WTC11 (cell line): ENCODE results near the gene TSPAN9. TPM values are rescaled to one million over a fixed set of nuclear protein-coding genes. Genes with fewer than 3 reads are reported as not detected.

Experiments
- ATAC-seq: fragments of 200-7000 bp; cut with Tn5 transposase; 2 replicates; pipeline ENCODE4 v1.10.0; 2021; ENCODE audit warnings: mild to moderate bottlenecking, moderate library complexity
- CTCF ChIA-PET: fragments of 300-600 bp; sonication (Branson Sonifier 250); formaldehyde crosslinking; loops from one replicate; lab custom pipeline; 2021; ENCODE audit warnings: antibody characterized with exemption; lab: Charles Lee
- POLR2A ChIA-PET: fragments of 350-600 bp; sonication (Branson Sonifier 250); formaldehyde crosslinking; loops from one replicate; lab custom pipeline; 2021; ENCODE audit warnings: antibody characterized with exemption; lab: Charles Lee
- DNase-seq: peaks from one replicate; pipeline ENCODE4 v3.0.0; 2021; ENCODE audit warnings: low spot score
- H3K27ac Mint-ChIP-seq: 2 replicates; pipeline ENCODE4 v1.8.0; 2021; ENCODE audit warnings: mixed read lengths
- H3K27me3 Mint-ChIP-seq: 2 replicates; pipeline ENCODE4 v1.8.0; 2021; ENCODE audit warnings: low read depth, mild to moderate bottlenecking, moderate library complexity, mixed read lengths
- H3K36me3 Mint-ChIP-seq: 2 replicates; pipeline ENCODE4 v1.8.0; 2021; ENCODE audit warnings: mixed read lengths
- H3K4me1 Mint-ChIP-seq: 2 replicates; pipeline ENCODE4 v1.8.0; 2022; ENCODE audit warnings: mixed read lengths
- H3K4me3 Mint-ChIP-seq: 2 replicates; pipeline ENCODE4 v1.8.0; 2021; ENCODE audit warnings: mild to moderate bottlenecking, moderate library complexity, mixed read lengths
- H3K9me3 Mint-ChIP-seq: 2 replicates; pipeline ENCODE4 v1.8.0; 2021; ENCODE audit warnings: mixed read lengths
- AFF4 ChIP-seq: sonication (generic); formaldehyde crosslinking; IDR thresholded peaks from 2 replicates; pipeline ENCODE4 v1.8.1; 2023; ENCODE audit warnings: mild to moderate bottlenecking, missing genetic modification reagents, borderline replicate concordance
- CBFB ChIP-seq: sonication (generic); formaldehyde crosslinking; IDR thresholded peaks from 2 replicates; pipeline ENCODE4 v1.8.1; 2022; ENCODE audit warnings: mild to moderate bottlenecking, low read depth, missing genetic modification reagents
- CREM ChIP-seq: sonication (generic); formaldehyde crosslinking; IDR thresholded peaks from 2 replicates; pipeline ENCODE4 v1.8.1; 2022; ENCODE audit warnings: mild to moderate bottlenecking, missing genetic modification reagents, moderate library complexity
- ESRRA ChIP-seq: sonication (generic); formaldehyde crosslinking; IDR thresholded peaks from 2 replicates; pipeline ENCODE4 v1.8.1; 2022; ENCODE audit warnings: mild to moderate bottlenecking, missing genetic modification reagents, borderline replicate concordance
- FOXJ3 ChIP-seq: sonication (generic); formaldehyde crosslinking; IDR thresholded peaks from 2 replicates; pipeline ENCODE4 v1.9.0; 2021; ENCODE audit warnings: missing genetic modification reagents, mild to moderate bottlenecking, borderline replicate concordance
- HMGA2 ChIP-seq: fragments of 250-450 bp; sonication (Bioruptor Pico); IDR thresholded peaks from 2 replicates; pipeline ENCODE4 v1.4.0; 2021; ENCODE audit warnings: mild to moderate bottlenecking, moderate library complexity
- IRF1 ChIP-seq: sonication (generic); formaldehyde crosslinking; IDR thresholded peaks from 2 replicates; pipeline ENCODE4 v1.8.0; 2023; ENCODE audit warnings: missing genetic modification reagents
- NFYB ChIP-seq: sonication (generic); formaldehyde crosslinking; conservative IDR thresholded peaks from 2 replicates; pipeline ENCODE4 v1.8.0; 2022; ENCODE audit warnings: low read depth, missing genetic modification reagents
- NR3C1 ChIP-seq: sonication (generic); formaldehyde crosslinking; conservative IDR thresholded peaks from 2 replicates; pipeline ENCODE4 v1.8.1; 2023; ENCODE audit warnings: low read depth, mild to moderate bottlenecking, missing genetic modification reagents
- SMAD3 ChIP-seq: sonication (generic); formaldehyde crosslinking; IDR thresholded peaks from 2 replicates; pipeline ENCODE4 v1.8.0; 2022; ENCODE audit warnings: missing genetic modification reagents, mild to moderate bottlenecking, borderline replicate concordance
- TCF7 ChIP-seq: sonication (generic); formaldehyde crosslinking; IDR thresholded peaks from 2 replicates; pipeline ENCODE4 v1.8.0; 2022; ENCODE audit warnings: mild to moderate bottlenecking, low read depth, missing genetic modification reagents, moderate library complexity
- TEAD1 ChIP-seq: sonication (generic); formaldehyde crosslinking; IDR thresholded peaks from 2 replicates; pipeline ENCODE4 v1.8.0; 2022; ENCODE audit warnings: mild to moderate bottlenecking, missing genetic modification reagents
- TEAD4 ChIP-seq: sonication (generic); formaldehyde crosslinking; IDR thresholded peaks from 2 replicates; pipeline ENCODE4 v1.8.0; 2022; ENCODE audit warnings: mild to moderate bottlenecking, missing genetic modification reagents
- USF1 ChIP-seq: sonication (generic); formaldehyde crosslinking; IDR thresholded peaks from 2 replicates; pipeline ENCODE4 v1.8.0; 2022; ENCODE audit warnings: mild to moderate bottlenecking, missing genetic modification reagents
- ZBTB43 ChIP-seq: sonication (generic); formaldehyde crosslinking; IDR thresholded peaks from 2 replicates; pipeline ENCODE4 v1.8.1; 2023; ENCODE audit warnings: mild to moderate bottlenecking, missing genetic modification reagents
- ZNF532 ChIP-seq: fragments of 250-450 bp; sonication (Bioruptor Pico); IDR thresholded peaks from 2 replicates; pipeline ENCODE4 v1.9.0; 2021; ENCODE audit warnings: mild to moderate bottlenecking, borderline replicate concordance
- total RNA-seq: library from RNA; stranded (reverse); gene quantifications from 3 replicates; pipeline ENCODE4 v1.2.3, GENCODE V29; 2021
- TF ChIP-seq, protein P1 (sequence below): sonication (generic); formaldehyde crosslinking; IDR thresholded peaks from 2 replicates; pipeline ENCODE4 v1.8.1; 2023; ENCODE audit warnings: mild to moderate bottlenecking, missing genetic modification reagents, moderate library complexity
- TF ChIP-seq, protein P2 (sequence below): sonication (generic); formaldehyde crosslinking; IDR thresholded peaks from 2 replicates; pipeline ENCODE4 v1.8.1; 2022; ENCODE audit warnings: mild to moderate bottlenecking, missing genetic modification reagents, moderate library complexity, borderline replicate concordance
- TF ChIP-seq, protein P3 (sequence below): sonication (generic); formaldehyde crosslinking; IDR thresholded peaks from 2 replicates; pipeline ENCODE4 v1.8.1; 2022; ENCODE audit warnings: missing genetic modification reagents, borderline replicate concordance

Gene TSPAN9
- total RNA-seq, 1 experiment from 2014 or later, result 27.6 TPM

GRCh38 chr12:3279832-3280231, 202.7 kb downstream of the TSPAN9 start:
- no peak overlapping the region; the same call in 1 of the 2 replicates for H3K27ac Mint-ChIP-seq
- no peaks in the 10 kb centered on the region for H3K27me3 Mint-ChIP-seq
- no peaks in the 10 kb centered on the region for H3K9me3 Mint-ChIP-seq
- peaks cover 25% of the 10 kb centered on the region for H3K4me1 Mint-ChIP-seq
- TF ChIP-seq TEAD1 (CRISPR knock-in tag) (no peak), FOXJ3 (CRISPR knock-in tag) (no peak), ZNF532 (CRISPR knock-in tag) (no peak), CREM (CRISPR knock-in tag) (no peak), AFF4 (no peak), ZBTB43 (CRISPR knock-in tag) (no peak), HMGA2 (CRISPR knock-in tag) (no peak), SMAD3 (CRISPR knock-in tag) (no peak), ESRRA (no peak), NFYB (CRISPR knock-in tag) (no peak), USF1 (CRISPR knock-in tag) (no peak), NR3C1 (CRISPR knock-in tag) (no peak), CBFB (no peak), TCF7 (no peak), IRF1 (CRISPR knock-in tag) (no peak), TEAD4 (CRISPR knock-in tag) (no peak)
- TF ChIP-seq, protein P1, sequence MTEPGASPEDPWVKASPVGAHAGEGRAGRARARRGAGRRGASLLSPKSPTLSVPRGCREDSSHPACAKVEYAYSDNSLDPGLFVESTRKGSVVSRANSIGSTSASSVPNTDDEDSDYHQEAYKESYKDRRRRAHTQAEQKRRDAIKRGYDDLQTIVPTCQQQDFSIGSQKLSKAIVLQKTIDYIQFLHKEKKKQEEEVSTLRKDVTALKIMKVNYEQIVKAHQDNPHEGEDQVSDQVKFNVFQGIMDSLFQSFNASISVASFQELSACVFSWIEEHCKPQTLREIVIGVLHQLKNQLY (CRISPR knock-in tag), result no peak
- TF ChIP-seq, protein P2, sequence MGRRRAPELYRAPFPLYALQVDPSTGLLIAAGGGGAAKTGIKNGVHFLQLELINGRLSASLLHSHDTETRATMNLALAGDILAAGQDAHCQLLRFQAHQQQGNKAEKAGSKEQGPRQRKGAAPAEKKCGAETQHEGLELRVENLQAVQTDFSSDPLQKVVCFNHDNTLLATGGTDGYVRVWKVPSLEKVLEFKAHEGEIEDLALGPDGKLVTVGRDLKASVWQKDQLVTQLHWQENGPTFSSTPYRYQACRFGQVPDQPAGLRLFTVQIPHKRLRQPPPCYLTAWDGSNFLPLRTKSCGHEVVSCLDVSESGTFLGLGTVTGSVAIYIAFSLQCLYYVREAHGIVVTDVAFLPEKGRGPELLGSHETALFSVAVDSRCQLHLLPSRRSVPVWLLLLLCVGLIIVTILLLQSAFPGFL (CRISPR knock-in tag), result no peak
- TF ChIP-seq, protein P3, sequence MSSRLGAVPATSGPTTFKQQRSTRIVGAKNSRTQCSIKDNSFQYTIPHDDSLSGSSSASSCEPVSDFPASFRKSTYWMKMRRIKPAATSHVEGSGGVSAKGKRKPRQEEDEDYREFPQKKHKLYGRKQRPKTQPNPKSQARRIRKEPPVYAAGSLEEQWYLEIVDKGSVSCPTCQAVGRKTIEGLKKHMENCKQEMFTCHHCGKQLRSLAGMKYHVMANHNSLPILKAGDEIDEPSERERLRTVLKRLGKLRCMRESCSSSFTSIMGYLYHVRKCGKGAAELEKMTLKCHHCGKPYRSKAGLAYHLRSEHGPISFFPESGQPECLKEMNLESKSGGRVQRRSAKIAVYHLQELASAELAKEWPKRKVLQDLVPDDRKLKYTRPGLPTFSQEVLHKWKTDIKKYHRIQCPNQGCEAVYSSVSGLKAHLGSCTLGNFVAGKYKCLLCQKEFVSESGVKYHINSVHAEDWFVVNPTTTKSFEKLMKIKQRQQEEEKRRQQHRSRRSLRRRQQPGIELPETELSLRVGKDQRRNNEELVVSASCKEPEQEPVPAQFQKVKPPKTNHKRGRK (CRISPR knock-in tag), result no peak
- CTCF ChIA-PET, result interaction anchor here (0.8 to 8.0 kb wide), 13 partner anchors 16 to 510 kb away, joined by 3 to 243 read pairs (median 4); no protein-coding TSS in a partner anchor
- DNase-seq (no peak), ATAC-seq (no peak)
- POLR2A ChIA-PET, result no interaction called here
- H3K36me3 Mint-ChIP-seq, result no peaks in the 10 kb centered on the region
- H3K4me3 Mint-ChIP-seq, result no peak overlapping the region
